Omental fat pad (tissue), 4 donors: ENCODE data around the gene DAAM1. TPM values are rescaled to one million over a fixed set of nuclear protein-coding genes. Genes with fewer than 3 reads are reported as not detected.

ENCODE experiments used
- ATAC-seq: fragments of 150-250 bp; one replicate; pipeline ENCODE4 v1.9.1; 2016; ENCODE audit warnings: mild to moderate bottlenecking, moderate library complexity; ENCODE audit not compliant: low FRiP score
- DNase-seq: peaks from one replicate; pipeline ENCODE4 v3.0.0-alpha.2; 2019; ENCODE audit warnings: low spot score
- total RNA-seq, 4 donors: library from RNA; depleted of rRNA; stranded (reverse); fragments of >200 nt; gene quantifications; one replicate each; pipeline ENCODE4 v1.1.0, GENCODE V29; 2016
- TF ChIP-seq, protein P1 (sequence below), 3 donors: fragments of 450-650 bp; IDR thresholded peaks; one replicate each; pipeline ENCODE4 v1.5.1; 2016 to 2017; ENCODE audit warnings: antibody characterized with exemption in 3 of 3, mild to moderate bottlenecking in 3 of 3, moderate library complexity in 2 of 3

DAAM1 gene
- total RNA-seq, 4 donors from 2014 or later, result 49.8 to 73.6 (median 51.6) TPM

DNA sequence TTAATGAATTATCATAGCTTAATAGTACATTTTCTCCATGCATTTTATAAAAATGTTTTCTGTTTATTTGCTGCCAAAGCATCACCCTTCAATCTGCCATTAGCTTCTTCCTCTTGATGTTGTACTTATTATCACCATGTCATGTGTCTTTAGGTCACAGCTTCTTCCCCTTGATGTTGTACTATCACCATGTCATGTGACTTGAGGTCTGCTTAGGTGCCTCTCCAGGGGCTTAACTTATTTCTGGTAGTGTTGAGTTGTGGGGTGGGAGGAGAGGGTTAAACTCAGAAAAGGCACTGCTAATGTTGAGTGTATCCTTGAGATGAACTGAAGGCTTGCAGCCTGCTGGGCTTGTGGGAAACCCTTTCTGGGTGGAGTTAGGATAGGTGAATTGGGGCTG, 87.8 kb downstream of the DAAM1 start:
- ATAC-seq (no peak), DNase-seq (no peak)
- TF ChIP-seq, protein P1, sequence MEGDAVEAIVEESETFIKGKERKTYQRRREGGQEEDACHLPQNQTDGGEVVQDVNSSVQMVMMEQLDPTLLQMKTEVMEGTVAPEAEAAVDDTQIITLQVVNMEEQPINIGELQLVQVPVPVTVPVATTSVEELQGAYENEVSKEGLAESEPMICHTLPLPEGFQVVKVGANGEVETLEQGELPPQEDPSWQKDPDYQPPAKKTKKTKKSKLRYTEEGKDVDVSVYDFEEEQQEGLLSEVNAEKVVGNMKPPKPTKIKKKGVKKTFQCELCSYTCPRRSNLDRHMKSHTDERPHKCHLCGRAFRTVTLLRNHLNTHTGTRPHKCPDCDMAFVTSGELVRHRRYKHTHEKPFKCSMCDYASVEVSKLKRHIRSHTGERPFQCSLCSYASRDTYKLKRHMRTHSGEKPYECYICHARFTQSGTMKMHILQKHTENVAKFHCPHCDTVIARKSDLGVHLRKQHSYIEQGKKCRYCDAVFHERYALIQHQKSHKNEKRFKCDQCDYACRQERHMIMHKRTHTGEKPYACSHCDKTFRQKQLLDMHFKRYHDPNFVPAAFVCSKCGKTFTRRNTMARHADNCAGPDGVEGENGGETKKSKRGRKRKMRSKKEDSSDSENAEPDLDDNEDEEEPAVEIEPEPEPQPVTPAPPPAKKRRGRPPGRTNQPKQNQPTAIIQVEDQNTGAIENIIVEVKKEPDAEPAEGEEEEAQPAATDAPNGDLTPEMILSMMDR (IDR thresholded peaks at IDR 0.05), result no peak

DNA sequence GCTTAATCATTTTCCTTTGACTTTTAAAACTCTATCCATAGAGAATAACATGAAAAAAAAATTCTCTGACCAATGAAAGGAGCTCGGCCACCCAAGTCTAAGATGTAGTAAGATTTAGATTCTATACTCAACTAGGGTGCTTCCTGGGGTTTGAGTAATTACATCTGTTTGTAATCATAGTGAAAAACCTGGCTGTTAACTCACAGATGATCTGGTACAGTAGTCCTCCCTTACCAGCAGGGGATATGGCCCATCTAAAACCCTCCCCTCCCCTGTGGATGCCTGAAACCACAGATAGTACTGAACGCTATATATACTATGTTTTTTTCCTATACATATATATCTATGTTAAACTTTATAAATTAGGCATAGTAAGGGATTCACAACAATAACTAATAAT, 89.2 kb downstream of the DAAM1 start:
- TF ChIP-seq, protein P1 (IDR thresholded peaks at IDR 0.05), result no peak
- DNase-seq (no peak), ATAC-seq (no peak)

DNA sequence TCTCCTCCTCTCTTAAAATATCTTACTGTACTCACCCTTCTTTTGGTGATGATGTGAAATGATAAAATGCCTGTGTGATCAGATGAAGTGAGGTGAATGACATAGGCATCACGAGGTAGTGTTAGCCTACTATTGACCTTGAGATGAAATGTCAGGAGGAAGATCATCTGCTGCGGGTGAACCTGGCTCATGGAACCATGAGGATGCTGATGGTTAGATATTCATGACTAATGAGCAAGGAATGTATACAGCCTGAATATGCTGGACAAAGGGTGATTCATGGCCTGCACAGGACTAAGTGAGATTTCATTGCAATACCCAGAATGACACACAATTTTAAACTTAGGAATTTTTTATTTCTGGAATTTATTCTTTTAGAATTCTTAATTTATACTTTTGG, 89.6 kb downstream of the DAAM1 start:
- TF ChIP-seq, protein P1 (IDR thresholded peaks at IDR 0.05), result no peak
- peak; percentile 70 for ATAC-seq
- no peak for DNase-seq

DNA sequence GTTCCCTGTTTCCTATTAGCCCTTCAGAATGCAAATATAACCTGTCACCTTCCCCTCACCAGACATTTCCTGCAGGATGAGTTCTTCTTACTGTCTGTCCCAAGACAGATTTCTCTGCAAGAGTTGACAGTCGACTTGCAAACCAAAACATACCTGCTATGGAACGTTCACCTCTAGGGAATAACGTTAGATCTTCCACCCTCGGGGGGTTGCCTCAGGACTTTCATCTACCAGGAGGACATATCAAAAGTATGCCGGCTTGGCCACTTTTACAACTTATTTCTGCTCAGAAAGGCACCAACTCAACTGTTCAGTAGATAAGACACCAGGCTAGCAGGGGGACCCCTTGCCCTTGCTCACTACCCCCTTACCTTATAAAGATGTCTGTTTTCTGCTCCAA, 92.5 kb downstream of the DAAM1 start:
- DNase-seq (no peak), ATAC-seq (no peak)
- TF ChIP-seq, protein P1 (IDR thresholded peaks at IDR 0.05), result no peak

DNA sequence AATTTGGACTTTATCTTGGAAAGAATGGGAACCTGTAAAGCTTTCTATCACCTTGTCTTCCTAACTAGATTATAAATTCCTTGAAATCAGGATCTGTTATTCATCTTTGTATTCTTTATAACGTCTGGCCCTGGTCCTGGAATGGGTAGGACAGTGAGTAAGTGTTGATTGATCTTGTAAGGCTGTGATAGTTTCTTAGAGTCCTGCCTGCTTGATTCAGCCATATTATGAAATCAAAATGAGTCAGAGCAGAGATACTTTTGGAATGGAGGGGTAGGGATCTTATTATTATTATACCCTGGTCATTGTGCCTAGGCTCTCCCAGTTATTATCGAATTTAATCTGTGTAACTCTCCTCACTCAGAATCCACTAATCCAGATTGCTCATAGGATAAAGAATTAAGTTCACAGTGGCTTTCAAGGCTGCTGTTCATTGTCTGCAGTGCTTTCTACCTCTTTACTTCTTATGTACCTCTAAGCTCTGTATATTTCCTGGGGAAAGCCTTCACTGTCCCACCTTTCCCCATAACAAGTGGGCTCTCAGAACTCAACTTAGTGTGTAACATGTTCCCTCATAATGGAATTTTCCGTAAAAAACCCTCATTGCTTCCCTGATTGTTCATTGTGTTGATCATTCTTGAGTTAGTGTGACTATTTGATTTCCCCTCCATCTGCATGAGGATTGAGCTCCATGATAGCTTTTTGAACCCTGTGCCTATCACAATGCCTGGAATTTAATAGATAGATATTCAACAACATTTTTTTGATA, 93.3 kb downstream of the DAAM1 start:
- TF ChIP-seq, protein P1 (IDR thresholded peaks at IDR 0.05), result no peak
- peak; percentile 59 for ATAC-seq
- no peak for DNase-seq

DNA sequence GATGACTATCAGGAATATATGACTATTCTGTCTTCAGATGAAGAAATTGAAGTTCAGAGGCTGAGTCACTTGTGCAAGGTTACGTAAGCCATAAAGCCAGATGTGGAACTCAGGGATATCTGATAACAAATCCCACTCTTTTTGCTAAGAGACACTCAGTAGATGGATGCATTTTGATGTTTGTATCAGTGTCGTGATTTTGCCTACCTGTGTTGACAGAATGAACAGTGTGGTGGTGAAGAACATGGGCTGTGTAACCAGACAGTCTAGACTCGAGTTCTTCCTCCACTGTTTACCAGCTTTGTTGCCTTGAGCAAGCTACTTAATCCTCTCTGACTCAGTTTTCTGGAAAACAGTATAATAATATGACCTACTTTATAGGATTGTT, 93.9 kb downstream of the DAAM1 start:
- ATAC-seq (no peak), DNase-seq (no peak)
- TF ChIP-seq, protein P1 (IDR thresholded peaks at IDR 0.05), result no peak

DNA sequence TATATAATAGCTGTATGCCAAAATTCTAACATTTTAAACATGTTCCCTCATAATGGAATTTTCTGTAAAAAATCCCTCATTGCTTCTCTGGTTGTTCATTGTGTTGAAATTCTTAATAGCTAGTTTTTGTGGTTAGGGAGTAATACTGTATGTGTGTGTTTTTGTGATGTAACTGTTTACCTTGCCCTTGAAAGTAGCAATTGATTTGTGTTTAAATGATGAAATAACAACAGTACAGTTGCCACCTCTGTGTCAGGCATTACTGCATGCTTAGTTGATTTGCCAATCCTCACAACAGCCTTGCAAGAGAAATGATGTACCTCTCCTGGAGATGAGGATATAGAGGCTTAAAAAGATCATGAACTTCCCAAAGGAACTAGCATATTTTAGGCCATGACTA, 94.9 kb downstream of the DAAM1 start:
- DNase-seq (no peak), ATAC-seq (no peak)
- TF ChIP-seq, protein P1 (IDR thresholded peaks at IDR 0.05), result no peak
